Skin of body (tissue), 2 donors: Measurements from ENCODE around the gene SAT1. TPM values are rescaled to one million over a fixed set of nuclear protein-coding genes. Genes with fewer than 3 reads are reported as not detected.

Experiments used
- small RNA-seq: library from RNA; depleted of rRNA; stranded (forward); fragments of <200 nt; gene quantifications from one replicate; pipeline ENCODE3, GENCODE V24; 2014; ENCODE audit warnings: low replicate concordance
- total RNA-seq: library from RNA; depleted of rRNA; stranded (reverse); fragments of >200 nt; gene quantifications from one replicate; pipeline ENCODE4 v1.2.3, GENCODE V29; 2014

SAT1 gene
- total RNA-seq, 1 donor from 2014 or later = 145 TPM

Small RNA genes lying within 50 kb of the gene (small RNA-seq; reads per million reads assigned to genes)
- gene RF00019 = not detected

Other genes starting within 250 kb of the SAT1 start
- gene PRDX4, start 115.7 kb upstream of the SAT1 start, total RNA-seq = 123 TPM
- gene ACOT9, start 39.9 kb upstream of the SAT1 start, total RNA-seq = 28.3 TPM
- 6.7 TPM for gene APOO, start 124.8 kb downstream of the SAT1 start, total RNA-seq
- gene CXorf58, start 124.8 kb downstream of the SAT1 start, total RNA-seq = not detected
- 17.7 TPM for gene KLHL15, start 244.0 kb downstream of the SAT1 start, total RNA-seq